ENCODE measurements around the gene IER3IP1.
A peak's percentile ranks its signal among the peaks of the same experiment; 100 is the strongest.
"Not testable (repeated sequence)": the region's sequence is repeated elsewhere in the genome, so short reads cannot be mapped to it uniquely, and the experiment has no call there.

The IER3IP1 gene

GRCh38 chr18:47158404-47158803 is 17.8 kb downstream of the IER3IP1 start:
- DNase-seq, result not testable (repeated sequence)

- DNase-seq, result no peak
These were observed 24.7 kb downstream of the IER3IP1 start for GRCh38 chr18:47151439-47151838.

- DNase-seq, result no peak
These were observed 25.3 kb downstream of the IER3IP1 start for GRCh38 chr18:47150824-47151366.

GRCh38 chr18:47150029-47150823 is 25.9 kb downstream of the IER3IP1 start, which contains the start of gene HDHD2:
Gene HDHD2 (minus strand): TSS chr18:47150500. CDS start chr18:47136439, 14,061 bp downstream.
- DNase-seq, result peak; percentile 88

GRCh38 chr18:47149457-47150028 is 26.6 kb downstream of the IER3IP1 start:
- DNase-seq, result no peak

GRCh38 chr18:47146206-47146605 is 30.0 kb downstream of the IER3IP1 start:
- DNase-seq, result no peak

- no peak for DNase-seq
These were observed 32.2 kb downstream of the IER3IP1 start for GRCh38 chr18:47143899-47144485.

- no peak for DNase-seq
These were observed 33.0 kb downstream of the IER3IP1 start for GRCh38 chr18:47143153-47143552.

- no peak for DNase-seq
These were observed 34.9 kb downstream of the IER3IP1 start for GRCh38 chr18:47141289-47141688.

GRCh38 chr18:47121146-47121545 is 55.0 kb downstream of the IER3IP1 start:
- no peak for DNase-seq

- DNase-seq, result peak; percentile 79
These were observed 55.7 kb downstream of the IER3IP1 start for GRCh38 chr18:47120428-47120827.

- no peak for DNase-seq
These were observed 57.2 kb downstream of the IER3IP1 start for GRCh38 chr18:47118981-47119380.

GRCh38 chr18:47115205-47115604 is 61.0 kb downstream of the IER3IP1 start:
- no peak for DNase-seq

- no peak for DNase-seq
These were observed 62.2 kb downstream of the IER3IP1 start for GRCh38 chr18:47113796-47114540.

GRCh38 chr18:47110492-47111274 is 65.5 kb downstream of the IER3IP1 start:
- DNase-seq, result no peak

GRCh38 chr18:47109720-47110119 is 66.4 kb downstream of the IER3IP1 start:
- no peak for DNase-seq

GRCh38 chr18:47108998-47109405 is 67.2 kb downstream of the IER3IP1 start:
- no peak for DNase-seq

- no peak for DNase-seq
These were observed 67.8 kb downstream of the IER3IP1 start for GRCh38 chr18:47108373-47108772.
